ENCODE results near the gene FGF2.
"Not testable (repeated sequence)": the region's sequence is repeated elsewhere in the genome, so short reads cannot be mapped to it uniquely, and the experiment has no call there.

Gene FGF2

GRCh38 chr4:122826553-122827257 lies at the start of gene FGF2:
FGF2 (plus strand) TSS chr4:122826831; CDS start chr4:122827175, 344 bp downstream.
- DNase-seq: no peak

GRCh38 chr4:122776916-122777315 lies 49.7 kb upstream of the FGF2 start:
- no peak for DNase-seq

DNA sequence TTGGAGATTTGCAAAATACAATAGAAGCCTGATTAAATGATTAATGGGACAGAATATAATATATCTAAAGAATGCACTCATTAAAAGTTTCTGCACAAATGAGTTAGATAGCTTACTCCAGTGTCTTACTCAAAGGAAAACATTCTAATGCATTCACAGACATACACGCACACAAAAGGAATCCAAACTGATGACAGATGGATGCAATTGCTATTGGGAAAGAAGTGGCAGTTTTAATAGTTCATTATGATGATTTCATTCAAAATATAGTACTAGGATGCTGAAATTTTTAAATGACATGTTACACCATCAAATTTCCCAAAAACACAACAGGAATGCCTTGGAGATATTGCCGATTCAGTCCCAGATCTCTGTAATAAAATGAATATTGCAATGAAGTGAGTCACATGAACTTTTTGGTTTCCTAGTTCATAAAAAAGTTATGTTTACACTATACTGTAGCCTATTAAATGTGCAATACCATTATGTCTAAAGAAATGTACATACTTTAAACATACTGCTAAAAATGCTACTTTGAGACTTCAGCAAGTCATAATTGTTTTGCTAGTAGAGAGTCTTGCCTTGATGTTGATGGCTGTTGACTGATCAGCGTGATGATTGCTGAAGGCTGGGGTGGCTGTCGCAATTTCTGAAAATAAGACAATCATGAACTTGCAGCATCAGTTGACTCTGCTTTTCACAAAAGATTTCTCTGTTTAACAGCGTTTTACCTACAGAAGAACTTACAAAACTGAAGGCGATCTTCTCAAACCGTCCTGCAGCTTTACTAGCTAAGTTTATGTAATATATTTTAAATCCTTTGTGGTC lies 48.6 kb upstream of the FGF2 start:
- DNase-seq: no peak

DNA sequence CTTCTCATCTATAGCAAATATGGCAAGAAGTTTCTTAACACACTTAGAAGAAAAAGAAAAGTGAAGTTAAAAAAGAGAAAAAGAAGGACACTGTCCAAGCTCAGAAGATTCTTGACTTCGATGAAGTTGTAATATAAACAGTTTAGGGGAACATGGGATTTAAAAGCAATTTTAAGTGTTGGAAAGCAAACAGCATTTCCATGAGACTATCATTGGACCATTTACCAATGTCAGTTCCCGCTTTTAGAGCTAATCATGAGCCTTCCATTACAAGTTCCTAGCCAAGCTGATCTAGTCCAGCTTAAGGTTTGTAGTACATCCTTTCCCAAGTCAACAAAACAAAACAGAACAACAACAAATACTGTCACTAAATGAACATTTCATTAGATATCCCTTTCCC lies 45.1 kb upstream of the FGF2 start:
- DNase-seq: no peak

GRCh38 chr4:122783301-122784215 lies 43.1 kb upstream of the FGF2 start:
- no peak for DNase-seq

- no peak for DNase-seq
Measured at GRCh38 chr4:122784261-122784660, 42.4 kb upstream of the FGF2 start.

DNA sequence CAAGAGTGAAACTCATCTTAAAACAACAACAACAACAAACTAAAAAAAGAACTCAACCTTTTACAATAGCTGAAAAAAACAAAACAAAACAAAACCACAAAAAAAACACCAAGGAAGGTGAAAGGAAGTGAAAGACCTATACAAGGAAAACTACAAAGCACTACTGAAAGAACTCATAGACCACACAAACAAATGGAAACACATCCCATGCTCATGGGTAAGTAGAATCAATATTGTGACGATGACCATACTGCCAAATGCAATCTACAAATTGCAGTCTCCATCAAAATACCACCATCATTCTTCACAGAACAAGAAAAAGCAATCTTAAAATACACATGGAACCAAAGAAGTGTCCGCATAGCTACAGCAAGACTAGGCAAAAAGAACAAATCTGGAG lies 41.5 kb upstream of the FGF2 start:
- no peak for DNase-seq

- DNase-seq: not testable (repeated sequence)
Measured at GRCh38 chr4:122786296-122786695, 40.3 kb upstream of the FGF2 start.

GRCh38 chr4:122786920-122787319 lies 39.7 kb upstream of the FGF2 start:
- not testable (repeated sequence) for DNase-seq

DNA sequence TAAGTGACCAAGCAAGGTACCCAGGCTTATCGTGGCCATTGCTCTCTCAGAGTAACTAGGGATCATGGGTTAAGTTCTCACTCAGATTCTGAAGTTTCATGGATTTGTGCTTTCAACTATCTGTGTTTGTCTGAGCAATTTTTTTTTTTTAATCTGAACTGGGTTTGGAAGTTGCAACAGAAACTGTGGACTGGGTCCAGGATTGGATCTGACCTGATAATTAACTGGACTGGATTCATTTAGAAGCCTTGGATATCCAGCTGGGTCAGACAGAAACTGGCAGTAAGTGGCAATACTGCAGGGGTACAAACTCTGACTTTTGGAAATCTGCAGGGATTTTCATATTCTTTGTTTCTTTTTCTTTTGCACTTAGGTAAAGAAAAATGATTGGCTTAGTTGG lies 38.7 kb upstream of the FGF2 start:
- no peak for DNase-seq

DNA sequence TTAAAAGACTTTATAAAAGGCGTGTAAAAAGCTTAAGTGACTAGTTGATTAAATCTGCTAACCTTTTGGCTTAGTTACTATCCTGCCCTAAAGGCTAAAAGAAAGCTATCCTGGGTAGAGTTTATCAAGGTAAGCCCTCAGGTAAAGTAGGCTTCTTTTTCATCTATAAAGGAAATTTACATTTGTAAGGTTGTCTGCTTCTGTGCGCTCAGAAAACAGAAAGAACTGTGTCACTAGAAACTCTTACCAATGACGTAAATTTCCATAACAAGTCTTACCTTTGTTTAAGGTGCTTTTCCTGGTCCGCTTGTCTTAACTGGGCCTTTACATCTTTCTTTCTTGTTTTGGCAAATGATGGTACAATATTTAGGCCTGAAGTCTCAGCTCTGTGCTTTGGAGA lies 37.7 kb upstream of the FGF2 start:
- DNase-seq: no peak

DNA sequence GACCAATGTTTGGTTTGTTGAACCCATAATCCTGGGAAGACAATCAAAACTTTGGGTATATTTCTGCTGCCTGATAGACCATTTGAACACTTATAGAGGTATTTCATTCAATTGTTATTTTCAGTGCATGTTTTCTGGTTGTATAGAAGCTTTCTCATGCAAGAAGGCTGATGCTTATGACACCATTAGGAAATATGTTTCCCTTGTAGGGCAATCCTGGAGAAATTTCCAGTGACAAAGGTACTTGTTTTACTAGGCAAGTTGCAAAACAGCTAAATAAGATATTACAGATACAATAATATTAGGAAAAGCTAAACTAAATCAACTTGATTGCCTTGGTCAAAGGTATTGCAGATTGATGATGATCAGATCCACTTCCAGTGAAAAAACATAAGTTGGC lies 32.8 kb upstream of the FGF2 start:
- no peak for DNase-seq

GRCh38 chr4:122796801-122797404 lies 29.7 kb upstream of the FGF2 start:
- no peak for DNase-seq

GRCh38 chr4:122797405-122798094 lies 29.1 kb upstream of the FGF2 start:
- no peak for DNase-seq

GRCh38 chr4:122798101-122798500 lies 28.5 kb upstream of the FGF2 start:
- DNase-seq: peak; percentile 4 to 12

DNA sequence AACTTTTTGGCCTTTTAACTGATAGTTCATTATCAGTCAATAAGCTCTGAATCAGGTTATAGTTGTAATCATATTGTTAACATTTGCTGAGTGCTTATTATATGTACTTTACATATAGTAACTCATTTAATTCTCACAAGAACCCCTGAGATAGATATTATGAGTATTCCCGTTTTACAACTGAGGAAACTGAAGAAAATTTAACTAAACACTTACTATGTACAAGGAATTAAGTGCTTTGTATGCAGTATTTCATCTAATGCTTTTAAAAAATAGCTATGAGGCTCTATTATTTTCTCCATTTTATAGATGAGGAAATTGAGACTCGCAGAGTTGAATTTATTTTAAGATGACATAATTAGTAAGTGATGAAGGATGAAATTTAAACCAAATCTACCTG lies 27.7 kb upstream of the FGF2 start:
- no peak for DNase-seq

GRCh38 chr4:122803788-122804208 lies 22.8 kb upstream of the FGF2 start:
- DNase-seq: no peak

DNA sequence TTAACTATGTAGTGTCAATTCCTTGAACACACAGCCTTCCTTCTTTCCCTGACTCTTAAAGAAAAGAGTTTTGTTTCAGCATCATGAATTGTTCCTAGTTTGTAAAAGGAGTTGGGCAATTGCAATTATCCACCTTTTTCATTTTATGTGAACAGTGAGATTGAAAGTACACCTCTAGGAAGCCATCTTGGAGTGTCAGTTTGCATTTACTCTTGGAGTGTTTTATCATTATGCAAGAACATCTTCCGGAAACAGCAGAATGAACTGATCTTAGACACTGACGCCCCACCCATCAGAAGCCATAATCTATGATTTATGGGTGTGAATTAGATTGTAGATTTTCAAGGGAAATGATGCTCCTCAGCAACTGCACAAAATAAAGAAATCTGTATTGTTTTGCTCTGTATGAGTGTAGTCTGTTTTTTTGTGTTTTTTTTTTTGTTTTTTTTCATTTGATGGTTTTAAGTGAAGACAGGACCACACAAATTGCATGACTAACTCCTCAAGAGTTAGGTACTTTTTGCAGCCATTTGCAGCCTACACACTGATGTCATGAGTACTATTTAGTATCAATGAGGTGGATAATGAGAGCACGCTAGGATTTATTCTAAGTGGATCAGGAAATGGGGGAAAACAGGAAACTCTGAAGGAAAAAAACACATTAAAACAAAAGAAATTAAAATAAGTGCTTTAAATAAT lies 19.5 kb upstream of the FGF2 start:
- peak in 1 of 2 donors; percentile 9 for DNase-seq

GRCh38 chr4:122810669-122811068 lies 16.0 kb upstream of the FGF2 start:
- DNase-seq: no peak

DNA sequence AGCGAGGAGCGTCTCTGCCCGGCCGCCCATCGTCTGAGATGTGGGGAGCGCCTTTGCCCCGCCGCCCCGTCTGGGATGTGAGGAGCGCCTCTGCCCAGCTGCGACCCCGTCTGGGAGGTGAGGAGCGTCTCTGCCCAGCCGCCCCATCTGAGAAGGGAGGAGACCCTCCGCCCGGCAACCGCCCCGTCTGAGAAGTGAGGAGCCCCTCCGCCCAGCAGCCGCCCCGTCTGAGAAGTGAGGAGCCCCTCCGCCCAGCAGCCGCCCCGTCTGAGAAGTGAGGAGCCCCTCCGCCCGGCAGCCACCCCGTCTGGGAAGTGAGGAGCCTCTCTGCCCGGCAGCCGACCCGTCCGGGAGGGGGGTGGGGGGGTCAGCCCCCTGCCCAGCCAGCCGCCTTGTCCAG lies 14.8 kb upstream of the FGF2 start:
- DNase-seq: not testable (repeated sequence)

DNA sequence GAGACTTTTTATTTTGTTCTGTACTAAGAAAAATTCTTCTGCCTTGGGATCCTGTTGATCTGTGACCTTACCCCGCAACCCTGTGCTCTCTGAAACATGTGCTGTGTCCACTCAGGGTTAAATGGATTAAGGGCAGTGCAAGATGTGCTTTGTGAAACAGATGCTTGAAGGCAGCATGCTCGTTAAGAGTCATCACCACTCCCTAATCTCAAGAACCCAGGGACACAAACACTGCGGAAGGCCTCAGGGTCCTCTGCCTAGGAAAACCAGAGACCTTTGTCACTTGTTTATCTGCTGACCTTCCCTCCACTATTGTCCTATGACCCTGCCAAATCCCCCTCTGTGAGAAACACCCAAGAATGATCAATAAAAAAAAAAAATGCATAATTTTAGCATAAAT lies 13.8 kb upstream of the FGF2 start:
- DNase-seq: not testable (repeated sequence)
